ENCODE measurements around the gene SNX20. TPM values are rescaled to one million over a fixed set of nuclear protein-coding genes. Genes with fewer than 3 reads are reported as not detected.

Gene SNX20
- total and polyA plus RNA-seq, 2 of the 4 experiments (the other 2 are of a cell fraction) = not detected

- H2AK9ac ChIP-seq (replicated peaks; ENCODE audit: low read depth, low read length, poor library complexity) = no peak overlapping the region
- H3K23ac ChIP-seq (ENCODE audit: low read depth, low read length) = no peak overlapping the region
- no peak overlapping the region for H3K27ac ChIP-seq (ENCODE audit: insufficient read depth, low read length)
- DNase-seq (no peak), ATAC-seq (ENCODE audit: low read depth) (no peak)
- in situ Hi-C loops (cut with MboI; ENCODE audit: low sequenced_read_pairs) = loop anchor here (10.0 to 25.0 kb wide), 2 partner anchors 295 to 457 kb away; no protein-coding TSS in a partner anchor
- no peaks in the 10 kb centered on the region for H3K36me3 ChIP-seq (ENCODE audit: control insufficient read depth, insufficient read depth, low read length)
- no peak overlapping the region for H3K9ac ChIP-seq (ENCODE audit: low read depth, low read length)
- no peaks in the 10 kb centered on the region for H3K79me1 ChIP-seq (ENCODE audit: low read depth in 1 of 2, low read length in 2 of 2)
- no peak overlapping the region for H2AK5ac ChIP-seq (ENCODE audit: low read depth, low read length)
- H3K4me2 ChIP-seq (ENCODE audit: low read depth, low read length) = no peak overlapping the region
- no peak overlapping the region for H3K56ac ChIP-seq (ENCODE audit: extremely low read depth, insufficient read depth, low read length)
- H3K9me3 ChIP-seq (ENCODE audit: control insufficient read depth, insufficient read depth, low read length) = peaks cover 23% of the 10 kb centered on the region
- no peak overlapping the region for H3K4ac ChIP-seq (ENCODE audit: low read depth, low read length)
- no peak overlapping the region for H3K14ac ChIP-seq (replicated peaks; ENCODE audit: low read depth, low read length)
- intact Hi-C loops (cut with micrococcal nuclease) = no loop called here
- H4K8ac ChIP-seq (ENCODE audit: low read depth in 2 of 2, low read length in 2 of 2) = no peak overlapping the region
- no peak overlapping the region for H2BK15ac ChIP-seq (ENCODE audit: low read depth, low read length)
- H2BK5ac ChIP-seq (ENCODE audit: low read depth, low read length, poor library complexity, severe bottlenecking) = no peak overlapping the region
- WGBS, 2 experiments (ENCODE audit: extremely low coverage in 2 of 2, insufficient read length in 1 of 2) = 79% methylated on average over 3 of the region's 4 CpGs; no CpG with 5 or more reads in 1 of the 2 experiments
- H4K20me1 ChIP-seq (ENCODE audit: insufficient read depth, low read length) = no peaks in the 10 kb centered on the region
- no peak overlapping the region for H4K5ac ChIP-seq (ENCODE audit: low read depth, low read length)
- H3K4me1 ChIP-seq (ENCODE audit: control insufficient read depth, insufficient read depth, low read length) = no peaks in the 10 kb centered on the region
- dilution Hi-C loops (cut with HindIII; ENCODE audit: low sequenced_read_pairs, unreplicated experiment) = no loop called here
- no peak for TF ChIP-seq SMC3 (IDR thresholded peaks at IDR 0.05; ENCODE audit: low read depth, low read length)
- no peak for TF ChIP-seq CHD1 (IDR thresholded peaks at IDR 0.05; ENCODE audit: low read depth, low read length)
- H3K4me3 ChIP-seq (ENCODE audit: insufficient read depth, low read depth, low read length) = no peak overlapping the region
- no peak overlapping the region for H2BK120ac ChIP-seq (ENCODE audit: low read depth, low read length)
- ChIA-PET CTCF (no interaction called here), POLR2A (ENCODE audit: unreplicated experiment) (no interaction called here)
- H3K18ac ChIP-seq (ENCODE audit: low read depth, low read length) = no peak overlapping the region
- H3K27me3 ChIP-seq (ENCODE audit: control insufficient read depth, insufficient read depth, low read length) = no peaks in the 10 kb centered on the region; the same call in 1 of the 2 replicates
- no TSS peak for BruUV-seq (replicated peaks)
- H4K91ac ChIP-seq (ENCODE audit: insufficient read depth, low read depth, low read length) = no peak overlapping the region
- no peaks in the 10 kb centered on the region for H3K9me1 ChIP-seq (ENCODE audit: insufficient read depth, low read length)
- H2AFZ ChIP-seq (replicated peaks; ENCODE audit: low read length, poor library complexity) = no peak overlapping the region
- no peak overlapping the region for H2BK20ac ChIP-seq (ENCODE audit: low read depth, low read length)
Measured at GRCh38 chr16:50669741-50670140, 11.4 kb downstream of the SNX20 start.

Measured in IMR-90 (cell line).